Ishikawa (cell line): ENCODE data around the gene ANO6.

ENCODE experiments used
- CEBPB ChIP-seq: IDR thresholded peaks from 2 replicates; pipeline ENCODE4 v1.6.1; 2012
- CREB1 ChIP-seq: IDR thresholded peaks from 2 replicates; pipeline ENCODE4 v1.6.1; 2012; ENCODE audit warnings: low read depth
- EGR1 ChIP-seq: IDR thresholded peaks from 2 replicates; pipeline ENCODE4 v1.6.1; 2012
- EP300 ChIP-seq: IDR thresholded peaks from 2 replicates; pipeline ENCODE4 v1.6.1; 2012; ENCODE audit warnings: borderline replicate concordance
- FOXM1 ChIP-seq: IDR thresholded peaks from 2 replicates; pipeline ENCODE4 v1.6.1; 2012; ENCODE audit warnings: low read depth, borderline replicate concordance
- MAX ChIP-seq: IDR thresholded peaks from 2 replicates; pipeline ENCODE4 v1.6.1; 2012
- NFIC ChIP-seq: IDR thresholded peaks from 2 replicates; pipeline ENCODE4 v1.6.1; 2012
- RAD21 ChIP-seq: IDR thresholded peaks from 2 replicates; pipeline ENCODE4 v1.6.1; 2012; ENCODE audit warnings: low read depth
- REST ChIP-seq: IDR thresholded peaks from 2 replicates; pipeline ENCODE4 v1.6.1; 2012; ENCODE audit warnings: low read depth, mild to moderate bottlenecking
- TAF1 ChIP-seq: IDR thresholded peaks from 2 replicates; pipeline ENCODE4 v1.6.1; 2012; ENCODE audit warnings: low read depth, mild to moderate bottlenecking
- TCF12 ChIP-seq: IDR thresholded peaks from 2 replicates; pipeline ENCODE4 v1.6.1; 2012; ENCODE audit warnings: low read depth
- TEAD4 ChIP-seq: IDR thresholded peaks from 2 replicates; pipeline ENCODE4 v1.6.1; 2012
- USF1 ChIP-seq: IDR thresholded peaks from 2 replicates; pipeline ENCODE4 v1.6.1; 2012
- YY1 ChIP-seq: IDR thresholded peaks from 2 replicates; pipeline ENCODE4 v1.6.1; 2012; ENCODE audit warnings: low read depth
- ZBTB7A ChIP-seq: IDR thresholded peaks from 2 replicates; pipeline ENCODE4 v1.6.1; 2012; ENCODE audit warnings: low read depth

Gene ANO6

GRCh38 chr12:45478931-45479330 lies 263.0 kb downstream of the ANO6 start:
- TF ChIP-seq MAX (no peak), ZBTB7A (no peak), CREB1 (no peak), REST (no peak), NFIC (no peak), EP300 (no peak), TEAD4 (no peak), TCF12 (no peak), EGR1 (no peak), USF1 (no peak)

GRCh38 chr12:45481746-45482145 lies 265.9 kb downstream of the ANO6 start:
- no peak for TF ChIP-seq FOXM1
- no peak for TF ChIP-seq EGR1
- no peak for TF ChIP-seq CEBPB
- no peak for TF ChIP-seq RAD21
- no peak for TF ChIP-seq USF1
- TF ChIP-seq TAF1: no peak
- TF ChIP-seq REST: no peak
- no peak for TF ChIP-seq YY1
- TF ChIP-seq TCF12: no peak
- TF ChIP-seq ZBTB7A: no peak
- no peak for TF ChIP-seq CREB1
- no peak for TF ChIP-seq EP300

GRCh38 chr12:45483571-45483970 lies 267.7 kb downstream of the ANO6 start:
- TF ChIP-seq FOXM1: no peak
- TF ChIP-seq EP300: no peak
- no peak for TF ChIP-seq TEAD4
- peak; percentile 45; the same call in 1 of the 2 replicates for TF ChIP-seq NFIC
